A549 (cell line): Measurements from ENCODE around the gene MAST2.

Experiments used
- CBX2 ChIP-seq: fragments of 200-600 bp; sonication (generic); IDR thresholded peaks from 2 replicates; pipeline ENCODE4 v1.6.1; 2016; ENCODE audit warnings: low read depth, mild to moderate bottlenecking, borderline replicate concordance
- JUNB ChIP-seq: fragments of >200 bp; sonication (Bioruptor Twin); formaldehyde crosslinking; IDR thresholded peaks from 2 replicates; pipeline ENCODE4 v1.6.1; 2016
- NR3C1 ChIP-seq: fragments of >200 bp; sonication (Bioruptor Twin); formaldehyde crosslinking; IDR thresholded peaks from 3 replicates; pipeline ENCODE4 v1.6.1; 2017
- POLR2A ChIP-seq: IDR thresholded peaks from 2 replicates; pipeline ENCODE4 v1.6.1; 2012; ENCODE audit warnings: mild to moderate bottlenecking, low read length
- TF ChIP-seq, protein P1 (sequence below): fragments of >200 bp; sonication (Bioruptor Twin); formaldehyde crosslinking; IDR thresholded peaks from 3 replicates; pipeline ENCODE4 v1.5.1; 2016

DNA sequence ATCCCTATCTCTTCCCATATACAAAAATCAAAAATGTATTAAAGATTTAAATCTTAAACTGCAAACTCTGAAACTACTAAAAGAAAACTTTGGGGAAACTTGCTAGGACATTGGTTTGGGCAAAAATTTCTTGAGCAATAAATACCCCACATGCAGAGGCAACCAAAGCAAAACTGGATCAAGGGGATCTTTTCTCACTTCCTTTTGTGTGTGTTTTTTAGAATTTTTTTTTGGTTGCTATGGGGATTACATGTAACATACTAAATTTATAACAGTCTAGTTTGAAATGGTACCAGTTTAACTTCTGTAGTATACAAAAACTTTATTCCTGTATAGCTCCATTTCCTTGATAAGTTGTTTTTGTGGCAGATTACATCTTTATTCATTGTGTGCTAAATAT is 16.8 kb downstream of the MAST2 start:
- TF ChIP-seq, protein P1, sequence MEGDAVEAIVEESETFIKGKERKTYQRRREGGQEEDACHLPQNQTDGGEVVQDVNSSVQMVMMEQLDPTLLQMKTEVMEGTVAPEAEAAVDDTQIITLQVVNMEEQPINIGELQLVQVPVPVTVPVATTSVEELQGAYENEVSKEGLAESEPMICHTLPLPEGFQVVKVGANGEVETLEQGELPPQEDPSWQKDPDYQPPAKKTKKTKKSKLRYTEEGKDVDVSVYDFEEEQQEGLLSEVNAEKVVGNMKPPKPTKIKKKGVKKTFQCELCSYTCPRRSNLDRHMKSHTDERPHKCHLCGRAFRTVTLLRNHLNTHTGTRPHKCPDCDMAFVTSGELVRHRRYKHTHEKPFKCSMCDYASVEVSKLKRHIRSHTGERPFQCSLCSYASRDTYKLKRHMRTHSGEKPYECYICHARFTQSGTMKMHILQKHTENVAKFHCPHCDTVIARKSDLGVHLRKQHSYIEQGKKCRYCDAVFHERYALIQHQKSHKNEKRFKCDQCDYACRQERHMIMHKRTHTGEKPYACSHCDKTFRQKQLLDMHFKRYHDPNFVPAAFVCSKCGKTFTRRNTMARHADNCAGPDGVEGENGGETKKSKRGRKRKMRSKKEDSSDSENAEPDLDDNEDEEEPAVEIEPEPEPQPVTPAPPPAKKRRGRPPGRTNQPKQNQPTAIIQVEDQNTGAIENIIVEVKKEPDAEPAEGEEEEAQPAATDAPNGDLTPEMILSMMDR, result no peak
- TF ChIP-seq POLR2A (no peak), JUNB (no peak), NR3C1 (no peak), CBX2 (no peak)
